ENCODE measurements around the gene TPP1. TPM values are rescaled to one million over a fixed set of nuclear protein-coding genes. Genes with fewer than 3 reads are reported as not detected.
A peak's percentile ranks its signal among the peaks of the same experiment; 100 is the strongest.

Gene TPP1
- total RNA-seq, 6 donors from 2014 or later, result 71.6 to 240 (median 145) TPM

GRCh38 chr11:6642957-6643356, 23.7 kb upstream of the TPP1 start:
- 73 to 82% methylated on average over 7 of the region's 7 CpGs for WGBS, 2 donors
- Histone ChIP-seq H3K4me1 (peaks cover 34 to 46% (median 36%) of the 10 kb centered on the region in 4 donors), H3K4me3 (no peak overlapping the region), H3K27me3 (no peaks in the 10 kb centered on the region), H3K9me3 (no peaks in the 10 kb centered on the region), H3K27ac (peak overlapping the region in 1 of 4 donors; percentile 11), H3K36me3 (peaks cover 0 to 15% (median 0%) of the 10 kb centered on the region in 4 donors)
- ATAC-seq (ENCODE audit: low FRiP score in 2 of 2), result no peak
- DNase-seq, result no peak
- TF ChIP-seq POLR2A (IDR thresholded peaks at IDR 0.05), result no peak
- no peak for TF ChIP-seq EP300 (IDR thresholded peaks at IDR 0.05)
- TF ChIP-seq CTCF (IDR thresholded peaks at IDR 0.05), result no peak
- no peak for TF ChIP-seq POLR2AphosphoS5 (IDR thresholded peaks at IDR 0.05)

GRCh38 chr11:6640985-6641701, 21.9 kb upstream of the TPP1 start:
- no peak overlapping the region for H3K4me3 ChIP-seq
- WGBS, 2 donors, result 93 to 96% methylated on average over 6 to 20 of the region's 26 CpGs
- H3K36me3 ChIP-seq, result peaks cover 0 to 15% (median 0%) of the 10 kb centered on the region in 4 donors
- H3K4me1 ChIP-seq, result peaks cover 26 to 39% (median 30%) of the 10 kb centered on the region in 4 donors
- DNase-seq (peak in 1 of 2 donors; percentile 76), ATAC-seq (ENCODE audit: low FRiP score in 2 of 2) (no peak)
- TF ChIP-seq POLR2AphosphoS5 (IDR thresholded peaks at IDR 0.05), result no peak
- no peak for TF ChIP-seq POLR2A (IDR thresholded peaks at IDR 0.05)
- no peak for TF ChIP-seq CTCF (IDR thresholded peaks at IDR 0.05)
- no peak for TF ChIP-seq EP300 (IDR thresholded peaks at IDR 0.05)
- no peaks in the 10 kb centered on the region for H3K9me3 ChIP-seq
- no peak overlapping the region for H3K27ac ChIP-seq
- H3K27me3 ChIP-seq, result no peaks in the 10 kb centered on the region

- DNase-seq (peak in 1 of 2 donors; percentile 40), ATAC-seq (ENCODE audit: low FRiP score in 2 of 2) (no peak)
- H3K27me3 ChIP-seq, result no peaks in the 10 kb centered on the region
- WGBS, 2 donors, result 96% methylated on average over 15 to 36 of the region's 36 CpGs
- no peaks in the 10 kb centered on the region for H3K9me3 ChIP-seq
- no peak overlapping the region for H3K4me3 ChIP-seq
- peaks cover 0 to 15% (median 0%) of the 10 kb centered on the region in 4 donors for H3K36me3 ChIP-seq
- peaks cover 28 to 41% (median 31%) of the 10 kb centered on the region in 4 donors for H3K4me1 ChIP-seq
- TF ChIP-seq EP300 (IDR thresholded peaks at IDR 0.05), result no peak
- no peak for TF ChIP-seq CTCF (IDR thresholded peaks at IDR 0.05)
- no peak for TF ChIP-seq POLR2AphosphoS5 (IDR thresholded peaks at IDR 0.05)
- no peak for TF ChIP-seq POLR2A (IDR thresholded peaks at IDR 0.05)
- no peak overlapping the region for H3K27ac ChIP-seq
These were observed 21.1 kb upstream of the TPP1 start for GRCh38 chr11:6640036-6640984.

- Histone ChIP-seq H3K36me3 (peaks cover 0 to 16% (median 0%) of the 10 kb centered on the region in 4 donors), H3K9me3 (no peaks in the 10 kb centered on the region), H3K27me3 (no peaks in the 10 kb centered on the region), H3K4me1 (peaks cover 33 to 56% (median 44%) of the 10 kb centered on the region in 4 donors), H3K27ac (peak overlapping the region in 3 of 4 donors; percentile 12 to 43 (median 27)), H3K4me3 (no peak overlapping the region)
- no peak for TF ChIP-seq EP300 (IDR thresholded peaks at IDR 0.05)
- no peak for TF ChIP-seq POLR2AphosphoS5 (IDR thresholded peaks at IDR 0.05)
- no peak for TF ChIP-seq POLR2A (IDR thresholded peaks at IDR 0.05)
- TF ChIP-seq CTCF (IDR thresholded peaks at IDR 0.05), result no peak
- DNase-seq (no peak), ATAC-seq (ENCODE audit: low FRiP score in 2 of 2) (no peak)
- 63 to 70% methylated on average over 4 of the region's 4 CpGs for WGBS, 2 donors
These were observed 19.2 kb upstream of the TPP1 start for GRCh38 chr11:6638429-6638828.

Data from upper lobe of left lung (tissue), 6 donors.